GM12878 (cell line): ENCODE data around the gene MGAT3. TPM values are rescaled to one million over a fixed set of nuclear protein-coding genes. Genes with fewer than 3 reads are reported as not detected.

Experiments used
- ATAC-seq: fragments of 200-7000 bp; cut with Tn5 transposase; 3 replicates; pipeline ENCODE4 v1.9.1; 2020; ENCODE audit warnings: mild to moderate bottlenecking, moderate library complexity
- BruUV-seq: library from RNA; stranded (reverse); fragments of 400-500 nt; replicated peaks from 2 replicates; lab custom pipeline; 2021; lab: Mats Ljungman, UMichigan
- CTCF ChIA-PET: fragments of 300-600 bp; sonication (Branson Sonifier 250); formaldehyde crosslinking; extraction: SDS; loops from one replicate; lab custom pipeline; 2021; ENCODE audit warnings: inconsistent platforms; lab: Yijun Ruan, JAX
- POLR2A ChIA-PET: fragments of 350-600 bp; formaldehyde crosslinking; extraction: SDS; loops from one replicate; lab custom pipeline; 2021; ENCODE audit warnings: inconsistent platforms; lab: Charles Lee
- RAD21 ChIA-PET: fragments of 300-600 bp; sonication (Branson Sonifier 250); formaldehyde crosslinking; loops from one replicate; lab custom pipeline; 2023; ENCODE audit warnings: antibody characterized with exemption; ENCODE audit not compliant: unreplicated experiment; lab: Charles Lee
- SMC1A ChIA-PET: fragments of 300-600 bp; sonication (Branson Sonifier 250); formaldehyde crosslinking; loops from one replicate; lab custom pipeline; 2023; ENCODE audit not compliant: unreplicated experiment, uncharacterized antibody; lab: Charles Lee
- DNase-seq: peaks from one replicate; pipeline ENCODE4 v3.0.0-alpha.2; 2011; ENCODE audit warnings: low read depth, low spot score
- FAIRE-seq: peaks from 3 replicates; lab custom pipeline; 2011; peaks lifted over from hg19 to GRCh38; lab: Jason Lieb, UNC
- H2AFZ ChIP-seq: 2 replicates; pipeline ENCODE4 v1.6.0; 2011; ENCODE audit warnings: low read depth, low read length, control low read depth; ENCODE audit not compliant: control insufficient read depth
- H3K27ac ChIP-seq: 2 replicates; pipeline ENCODE4 v1.5.1; 2011; ENCODE audit warnings: control low read depth; ENCODE audit not compliant: control insufficient read depth, insufficient read depth
- H3K27me3 ChIP-seq, 2 experiments: replicated peaks in 1 of 2; 2 replicates each; pipeline versions ENCODE4 v1.6.0 to v1.6.1; 2011; ENCODE audit warnings: low read length in 1 of 2; ENCODE audit not compliant: control insufficient read depth in 2 of 2, insufficient read depth in 2 of 2
- H3K36me3 ChIP-seq, 2 experiments: 2 replicates each; pipeline ENCODE4 v1.5.1; 2011; ENCODE audit warnings: low read length in 1 of 2; ENCODE audit not compliant: control insufficient read depth in 2 of 2, insufficient read depth in 2 of 2
- H3K4me1 ChIP-seq: 2 replicates; pipeline ENCODE4 v1.6.1; 2011; ENCODE audit warnings: mild to moderate bottlenecking, low read length, moderate library complexity, mixed read lengths; ENCODE audit not compliant: control insufficient read depth, insufficient read depth
- H3K4me2 ChIP-seq: 2 replicates; pipeline ENCODE4 v1.6.0; 2011; ENCODE audit warnings: control low read depth; ENCODE audit not compliant: control insufficient read depth, insufficient read depth
- H3K4me3 ChIP-seq: fragments of 200-600 bp; sonication (generic); 2 replicates; pipeline ENCODE4 v1.5.1; 2016
- H3K79me2 ChIP-seq: 2 replicates; pipeline ENCODE4 v1.6.0; 2011; ENCODE audit warnings: low read length; ENCODE audit not compliant: control insufficient read depth, insufficient read depth
- H3K9ac ChIP-seq: 2 replicates; pipeline ENCODE4 v1.8.0; 2011; ENCODE audit warnings: low read length, control low read depth, mixed read lengths; ENCODE audit not compliant: control insufficient read depth, insufficient read depth
- H3K9me3 ChIP-seq: replicated peaks from 3 replicates; pipeline ENCODE4 v1.5.1; 2011; ENCODE audit warnings: mild to moderate bottlenecking, low read length; ENCODE audit not compliant: control insufficient read depth, insufficient read depth
- H4K20me1 ChIP-seq: 2 replicates; pipeline ENCODE4 v1.6.0; 2011; ENCODE audit not compliant: control insufficient read depth, insufficient read depth
- HDGF ChIP-seq: fragments of 450-650 bp; IDR thresholded peaks from 2 replicates; pipeline ENCODE4 v1.6.1; 2016; ENCODE audit warnings: antibody characterized with exemption
- ZNF207 ChIP-seq: fragments of 450-650 bp; IDR thresholded peaks from 2 replicates; pipeline ENCODE4 v1.6.1; 2014; ENCODE audit warnings: antibody characterized with exemption, mild to moderate bottlenecking, borderline replicate concordance
- WGBS: methylation state at CpG from one replicate; pipeline ENCODE4 v1.1.6; 2016; ENCODE audit warnings: low lambda C conversion rate; ENCODE audit not compliant: insufficient replicate concordance, insufficient coverage; ENCODE audit errors: missing lambda C conversion rate; 5-methylcytosine and 5-hydroxymethylcytosine counted together
- in situ Hi-C: fragments of 300-500 bp; cut with MboI; formaldehyde crosslinking; loops from 9 replicates; pipeline ENCODE4 v1.14.3; 2018; ENCODE audit warnings: mixed read lengths
- intact Hi-C: fragments of 100-400 bp; cut with micrococcal nuclease; formaldehyde crosslinking; loops from one replicate; pipeline ENCODE4 v1.14.2; 2022; ENCODE audit not compliant: unreplicated experiment
- polyA plus RNA-seq, 11 experiments: library from polyadenylated mRNA; depleted of rRNA in 4 of 11; unstranded in 6 of 11; stranded (reverse) in 5 of 11; fragments of >200 nt; fragmentation: Nextera tagmentation in 4 of 11; fragmentation: Illumina TruSeq in 1 of 11; extraction: Ambion mirVana in 4 of 11; extraction: Trizol in 1 of 11; gene quantifications; 1 replicate in 1 of 11; 2 replicates in 10 of 11; pipeline versions ENCODE4 v1.2.1 to v1.2.3, GENCODE V29; 2011 to 2016; ENCODE audit warnings: inconsistent platforms in 2 of 11, missing spikeins in 2 of 11, low read depth in 1 of 11
- total RNA-seq, 4 experiments: library from RNA; depleted of rRNA in 3 of 4; stranded (reverse); fragments of >200 nt in 3 of 4; fragmentation: Illumina TruSeq in 1 of 4; extraction: Trizol in 1 of 4; gene quantifications; 2 replicates each; pipeline versions ENCODE4 v1.2.1 to v1.2.3, GENCODE V29; 2013 to 2021
- TF ChIP-seq, protein P1 (sequence below), 3 experiments: IDR thresholded peaks in 2 of 3; conservative IDR thresholded peaks in 1 of 3; 2 replicates each; pipeline ENCODE4 v1.5.1; 2011; ENCODE audit warnings: low read depth in 3 of 3, low read length in 3 of 3, mild to moderate bottlenecking in 3 of 3, control low read depth in 2 of 3, moderate library complexity in 2 of 3, inconsistent platforms in 1 of 3, mixed read lengths in 1 of 3; ENCODE audit not compliant: control insufficient read depth in 2 of 3, insufficient read depth in 1 of 3; ENCODE audit errors: extremely low read depth in 1 of 3
- TF ChIP-seq, protein P2 (sequence below): fragments of 450-650 bp; IDR thresholded peaks from 2 replicates; pipeline ENCODE4 v1.6.1; 2016; ENCODE audit warnings: mild to moderate bottlenecking
- TF ChIP-seq, protein P3 (sequence below): fragments of 450-650 bp; IDR thresholded peaks from 2 replicates; pipeline ENCODE4 v1.6.1; 2017; ENCODE audit warnings: mild to moderate bottlenecking, low read depth, inconsistent platforms; ENCODE audit not compliant: poor library complexity, severe bottlenecking

MGAT3 gene
- total and polyA plus RNA-seq, 10 of the 15 experiments (the other 5 are each of a cell fraction or from before 2014, with no cell fraction given), result 0.32 to 40.2 (median 11.9) TPM

DNA sequence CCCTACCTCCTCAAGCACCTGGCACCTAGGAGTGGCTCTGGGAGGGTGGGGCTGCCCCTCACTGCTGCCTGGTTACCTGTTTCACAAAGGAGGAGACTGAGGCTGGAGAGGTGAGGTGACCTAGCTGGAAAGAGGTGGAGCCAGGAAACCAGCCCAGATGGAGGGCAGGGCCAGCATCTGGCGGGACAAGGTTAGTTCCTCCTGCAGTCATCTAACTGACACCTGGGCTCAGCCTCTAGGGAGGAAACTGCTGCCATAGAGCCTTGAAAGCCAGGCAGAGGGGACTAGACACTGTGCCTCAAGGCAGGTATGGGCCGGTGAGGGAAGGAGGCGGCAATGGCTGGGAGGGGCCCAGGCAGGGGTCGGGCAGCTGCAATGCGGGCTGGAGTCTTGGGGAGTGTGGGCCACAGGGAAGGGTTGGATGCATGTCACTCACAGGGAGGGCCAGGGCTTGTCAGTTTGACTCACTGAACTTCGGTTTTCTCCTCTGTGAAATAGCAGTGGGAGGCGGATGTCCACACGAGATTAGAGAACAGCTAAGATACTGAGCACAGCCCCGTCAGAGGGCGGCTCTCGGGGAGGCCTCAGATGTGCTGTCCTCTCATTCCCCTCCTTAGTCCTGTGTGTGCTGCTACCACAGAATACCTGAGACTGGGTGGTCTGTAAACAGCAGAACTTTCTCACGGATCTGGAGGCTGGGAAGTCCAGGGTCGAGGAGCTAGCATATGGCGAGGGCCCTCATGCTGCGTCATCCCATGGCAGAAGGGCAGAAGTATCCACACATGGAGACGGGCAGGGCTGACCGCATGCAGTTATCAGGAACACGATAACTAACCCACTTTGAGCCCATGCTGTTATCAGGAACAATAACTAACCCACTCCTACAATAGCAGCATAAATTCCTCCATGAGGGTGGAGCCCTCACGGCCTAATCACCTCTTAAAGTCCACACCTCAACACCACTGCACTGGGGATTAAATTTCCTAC is 16.1 kb downstream of the MGAT3 start:
- H3K9ac ChIP-seq, result no peak overlapping the region
- in situ Hi-C loops (no loop called here), intact Hi-C loops (no loop called here)
- WGBS, result 72% methylated on average over 19 of the region's 19 CpGs
- H2AFZ ChIP-seq, result no peak overlapping the region
- DNase-seq (no peak), FAIRE-seq (no peak), ATAC-seq (peak; percentile 22)
- peaks cover 34% of the 10 kb centered on the region for H3K4me1 ChIP-seq
- SMC1A ChIA-PET, result interaction anchor here (0.9 to 3.7 kb wide), 10 partner anchors 9 to 121 kb away, joined by 3 to 21 read pairs (median 6); partner anchors contain the start of gene TAB1
- BruUV-seq, result no TSS peak
- H3K27me3 ChIP-seq, result no peaks in the 10 kb centered on the region
- H3K9me3 ChIP-seq, result no peaks in the 10 kb centered on the region
- RAD21 ChIA-PET, result interaction anchor here (0.8 to 4.3 kb wide), 13 partner anchors 9 to 155 kb away, joined by 3 to 27 read pairs (median 4); no protein-coding TSS in a partner anchor
- no peaks in the 10 kb centered on the region; the same call in 1 of the 2 replicates for H4K20me1 ChIP-seq
- TF ChIP-seq, protein P1, sequence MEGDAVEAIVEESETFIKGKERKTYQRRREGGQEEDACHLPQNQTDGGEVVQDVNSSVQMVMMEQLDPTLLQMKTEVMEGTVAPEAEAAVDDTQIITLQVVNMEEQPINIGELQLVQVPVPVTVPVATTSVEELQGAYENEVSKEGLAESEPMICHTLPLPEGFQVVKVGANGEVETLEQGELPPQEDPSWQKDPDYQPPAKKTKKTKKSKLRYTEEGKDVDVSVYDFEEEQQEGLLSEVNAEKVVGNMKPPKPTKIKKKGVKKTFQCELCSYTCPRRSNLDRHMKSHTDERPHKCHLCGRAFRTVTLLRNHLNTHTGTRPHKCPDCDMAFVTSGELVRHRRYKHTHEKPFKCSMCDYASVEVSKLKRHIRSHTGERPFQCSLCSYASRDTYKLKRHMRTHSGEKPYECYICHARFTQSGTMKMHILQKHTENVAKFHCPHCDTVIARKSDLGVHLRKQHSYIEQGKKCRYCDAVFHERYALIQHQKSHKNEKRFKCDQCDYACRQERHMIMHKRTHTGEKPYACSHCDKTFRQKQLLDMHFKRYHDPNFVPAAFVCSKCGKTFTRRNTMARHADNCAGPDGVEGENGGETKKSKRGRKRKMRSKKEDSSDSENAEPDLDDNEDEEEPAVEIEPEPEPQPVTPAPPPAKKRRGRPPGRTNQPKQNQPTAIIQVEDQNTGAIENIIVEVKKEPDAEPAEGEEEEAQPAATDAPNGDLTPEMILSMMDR (IDR thresholded peaks at IDR 0.05 in 2 of 3, conservative IDR thresholded peaks at IDR 0.05 in 1 of 3; ENCODE audit: control insufficient read depth in 2 of 3, extremely low read depth in 1 of 3, insufficient read depth in 1 of 3, low read depth in 3 of 3, low read length in 3 of 3), result no peak
- TF ChIP-seq ZNF207 (no peak), HDGF (0 out of 2 replicates have a peak, but pooled peaks have one; percentile 28)
- TF ChIP-seq, protein P2, sequence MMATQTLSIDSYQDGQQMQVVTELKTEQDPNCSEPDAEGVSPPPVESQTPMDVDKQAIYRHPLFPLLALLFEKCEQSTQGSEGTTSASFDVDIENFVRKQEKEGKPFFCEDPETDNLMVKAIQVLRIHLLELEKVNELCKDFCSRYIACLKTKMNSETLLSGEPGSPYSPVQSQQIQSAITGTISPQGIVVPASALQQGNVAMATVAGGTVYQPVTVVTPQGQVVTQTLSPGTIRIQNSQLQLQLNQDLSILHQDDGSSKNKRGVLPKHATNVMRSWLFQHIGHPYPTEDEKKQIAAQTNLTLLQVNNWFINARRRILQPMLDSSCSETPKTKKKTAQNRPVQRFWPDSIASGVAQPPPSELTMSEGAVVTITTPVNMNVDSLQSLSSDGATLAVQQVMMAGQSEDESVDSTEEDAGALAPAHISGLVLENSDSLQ, result peak; percentile 40; the same call in 1 of the 2 replicates
- TF ChIP-seq, protein P3, sequence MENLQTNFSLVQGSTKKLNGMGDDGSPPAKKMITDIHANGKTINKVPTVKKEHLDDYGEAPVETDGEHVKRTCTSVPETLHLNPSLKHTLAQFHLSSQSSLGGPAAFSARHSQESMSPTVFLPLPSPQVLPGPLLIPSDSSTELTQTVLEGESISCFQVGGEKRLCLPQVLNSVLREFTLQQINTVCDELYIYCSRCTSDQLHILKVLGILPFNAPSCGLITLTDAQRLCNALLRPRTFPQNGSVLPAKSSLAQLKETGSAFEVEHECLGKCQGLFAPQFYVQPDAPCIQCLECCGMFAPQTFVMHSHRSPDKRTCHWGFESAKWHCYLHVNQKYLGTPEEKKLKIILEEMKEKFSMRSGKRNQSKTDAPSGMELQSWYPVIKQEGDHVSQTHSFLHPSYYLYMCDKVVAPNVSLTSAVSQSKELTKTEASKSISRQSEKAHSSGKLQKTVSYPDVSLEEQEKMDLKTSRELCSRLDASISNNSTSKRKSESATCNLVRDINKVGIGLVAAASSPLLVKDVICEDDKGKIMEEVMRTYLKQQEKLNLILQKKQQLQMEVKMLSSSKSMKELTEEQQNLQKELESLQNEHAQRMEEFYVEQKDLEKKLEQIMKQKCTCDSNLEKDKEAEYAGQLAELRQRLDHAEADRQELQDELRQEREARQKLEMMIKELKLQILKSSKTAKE, result no peak
- peaks cover 44% of the 10 kb centered on the region for H3K79me2 ChIP-seq
- peaks cover 7 to 35% of the 10 kb centered on the region in 2 experiments; a peak in 3 of 4 replicates for H3K36me3 ChIP-seq
- POLR2A ChIA-PET, result interaction anchor here (0.5 to 5.0 kb wide), 10 partner anchors 11 to 1458 kb away, joined by 3 to 38 read pairs (median 6); partner anchors contain the start of gene TAB1
- H3K4me3 ChIP-seq, result no peak overlapping the region
- CTCF ChIA-PET, result interaction anchor here (0.8 to 3.7 kb wide), 11 partner anchors 11 to 47 kb away, joined by 3 to 15 read pairs (median 6); partner anchors contain the start of gene ATF4
- H3K4me2 ChIP-seq, result peak overlapping the region; percentile 65
- peak overlapping the region; percentile 76 for H3K27ac ChIP-seq
